DMS79 treated with DMSO at 0.1 percent for 48 hours (cell line): ENCODE measurements around the gene SNPH.

Source experiments
- DNase-seq: peaks from one replicate; lab custom pipeline; 2025; lab: John Stamatoyannopoulos, UW

SNPH gene

DNA sequence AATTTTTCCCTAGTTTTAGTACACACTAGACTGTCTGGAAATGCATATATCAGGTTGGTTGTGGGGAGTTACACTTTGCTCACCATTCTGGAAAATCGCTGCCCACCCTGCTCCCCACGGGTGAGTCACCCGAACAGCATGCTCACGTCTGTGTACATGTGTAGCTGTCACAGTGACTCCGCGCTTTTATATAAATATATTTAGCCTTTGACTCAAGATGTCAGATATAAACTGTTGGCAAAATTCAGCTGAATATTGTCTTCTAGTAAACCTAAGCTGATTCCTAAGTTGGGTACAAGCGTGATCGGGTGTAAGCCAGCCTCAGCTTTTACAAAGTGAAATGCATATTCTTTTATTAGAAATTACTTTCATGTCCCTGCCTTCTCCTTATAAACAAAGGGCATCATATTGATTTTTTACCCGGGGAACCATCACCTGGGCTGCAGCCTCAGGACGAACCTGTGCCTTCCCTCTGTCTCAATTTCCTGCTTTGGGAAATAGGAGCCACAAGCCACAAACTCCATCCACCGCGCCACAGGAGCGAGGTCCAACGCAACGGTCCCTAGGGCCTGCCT, 58.6 kb downstream of the SNPH start:
- DNase-seq: no peak

GRCh38 chr20:1325173-1326030, 59.3 kb downstream of the SNPH start:
- peak; percentile 88 for DNase-seq

- DNase-seq: no peak
Measured at GRCh38 chr20:1326031-1326930, 60.2 kb downstream of the SNPH start.

GRCh38 chr20:1327241-1327653, 61.2 kb downstream of the SNPH start:
- DNase-seq: no peak

GRCh38 chr20:1327827-1328679, 62.0 kb downstream of the SNPH start:
- DNase-seq: no peak

- peak; percentile 29 for DNase-seq
Measured at GRCh38 chr20:1328680-1329330, 62.7 kb downstream of the SNPH start, which contains the start of gene SDCBP2. Gene SDCBP2, minus strand, starts transcription at chr20:1329139. Its CDS starts 8,723 bp downstream, at chr20:1320416.

- DNase-seq: no peak
Measured at GRCh38 chr20:1330075-1330830, 64.2 kb downstream of the SNPH start.

GRCh38 chr20:1331101-1331500, 65.0 kb downstream of the SNPH start:
- DNase-seq: no peak

DNA sequence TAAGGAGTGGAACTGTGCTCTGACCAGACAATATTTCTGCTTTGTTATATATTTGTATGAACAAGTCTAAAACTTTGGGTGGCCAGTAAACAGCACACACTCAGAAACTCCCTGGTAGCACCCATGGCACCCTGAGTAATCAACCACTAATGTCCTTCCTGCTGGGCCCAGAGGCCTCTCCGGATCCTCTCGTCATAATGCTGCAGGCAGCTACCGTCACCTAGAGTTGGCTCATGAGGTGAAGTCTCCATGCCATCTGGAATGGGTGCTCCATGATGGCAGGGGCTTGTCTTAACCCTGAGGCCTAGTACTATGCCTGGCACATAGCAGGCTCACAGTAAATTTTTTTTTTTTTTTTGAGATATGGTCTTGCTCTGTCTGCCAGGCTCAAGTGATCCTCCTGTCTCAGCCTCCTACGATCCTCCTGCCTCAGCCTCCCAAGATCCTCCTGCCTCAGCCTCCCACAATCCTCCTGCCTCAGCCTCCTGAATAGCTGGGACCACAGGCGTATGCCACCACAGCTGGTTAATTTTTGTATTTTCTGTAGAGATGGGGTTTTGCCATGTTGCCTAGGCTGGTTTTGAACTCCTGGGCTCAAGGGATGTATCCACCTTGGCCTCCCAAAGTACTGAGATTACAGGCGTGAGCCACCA, 65.8 kb downstream of the SNPH start:
- no peak for DNase-seq

DNA sequence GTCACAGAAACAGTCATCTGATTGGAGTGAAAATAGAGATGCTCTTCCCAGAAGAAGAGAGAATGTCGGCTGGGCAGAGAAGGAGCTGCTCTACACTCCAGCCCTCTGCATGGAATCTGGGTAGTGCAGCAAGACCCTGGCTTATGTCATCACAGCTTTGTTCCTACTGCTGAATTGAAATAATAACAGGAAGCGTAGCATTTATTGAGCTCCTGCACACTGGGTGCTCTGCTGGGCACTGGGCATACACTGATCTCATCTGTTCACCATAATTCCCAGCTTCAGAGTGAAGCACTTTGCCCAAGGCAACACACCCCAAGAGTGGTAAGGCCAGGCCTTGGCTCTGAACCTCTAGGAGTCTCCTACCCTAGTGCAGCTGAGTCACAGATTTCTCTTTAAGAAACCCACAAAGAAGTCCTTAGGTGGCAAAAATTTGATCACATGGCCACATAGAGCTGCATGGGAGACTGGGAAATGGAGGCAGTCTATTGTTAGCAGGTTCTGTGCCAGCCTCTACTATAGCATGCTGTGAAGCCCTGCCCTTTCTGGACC, 66.7 kb downstream of the SNPH start:
- DNase-seq: no peak

- no peak for DNase-seq
Measured at GRCh38 chr20:1333462-1334369, 67.6 kb downstream of the SNPH start.

DNA sequence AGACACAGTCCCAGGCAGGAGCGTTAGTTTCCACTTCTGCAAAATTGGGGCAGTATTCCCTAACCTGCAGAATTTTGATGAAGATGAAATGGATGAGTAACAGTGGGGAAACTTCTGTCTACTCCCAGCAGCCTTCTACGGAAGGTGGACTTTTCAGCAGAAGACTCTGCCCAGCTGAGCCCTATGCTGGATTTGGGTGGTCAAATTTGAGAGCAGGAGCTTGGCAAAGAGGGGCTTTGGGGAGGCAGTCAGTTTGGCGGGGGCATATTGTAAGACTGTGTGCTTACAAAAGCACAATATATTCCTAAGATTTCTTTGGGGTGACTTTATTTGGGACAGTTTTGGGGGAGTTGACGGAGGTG, 68.3 kb downstream of the SNPH start:
- DNase-seq: no peak

DNA sequence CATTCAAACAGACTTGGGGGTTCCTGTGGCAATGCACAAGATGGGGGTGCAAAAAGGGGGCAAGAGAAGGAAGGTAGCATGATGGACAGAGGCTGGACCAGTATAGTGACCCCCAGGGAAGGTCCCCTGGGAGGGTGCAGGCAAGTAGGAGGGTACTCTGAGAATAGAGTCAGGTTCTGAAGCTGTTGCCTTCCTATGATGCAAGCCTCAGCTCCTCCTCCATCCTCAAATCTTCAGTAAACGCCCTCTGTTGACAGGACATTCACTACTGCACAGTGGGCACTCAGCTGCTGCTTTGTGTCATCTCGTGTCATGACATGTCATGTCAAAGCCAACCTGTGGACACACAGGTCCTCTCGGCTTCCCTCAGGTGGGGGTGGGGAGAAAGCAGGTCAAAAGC, 68.7 kb downstream of the SNPH start:
- no peak for DNase-seq

DNA sequence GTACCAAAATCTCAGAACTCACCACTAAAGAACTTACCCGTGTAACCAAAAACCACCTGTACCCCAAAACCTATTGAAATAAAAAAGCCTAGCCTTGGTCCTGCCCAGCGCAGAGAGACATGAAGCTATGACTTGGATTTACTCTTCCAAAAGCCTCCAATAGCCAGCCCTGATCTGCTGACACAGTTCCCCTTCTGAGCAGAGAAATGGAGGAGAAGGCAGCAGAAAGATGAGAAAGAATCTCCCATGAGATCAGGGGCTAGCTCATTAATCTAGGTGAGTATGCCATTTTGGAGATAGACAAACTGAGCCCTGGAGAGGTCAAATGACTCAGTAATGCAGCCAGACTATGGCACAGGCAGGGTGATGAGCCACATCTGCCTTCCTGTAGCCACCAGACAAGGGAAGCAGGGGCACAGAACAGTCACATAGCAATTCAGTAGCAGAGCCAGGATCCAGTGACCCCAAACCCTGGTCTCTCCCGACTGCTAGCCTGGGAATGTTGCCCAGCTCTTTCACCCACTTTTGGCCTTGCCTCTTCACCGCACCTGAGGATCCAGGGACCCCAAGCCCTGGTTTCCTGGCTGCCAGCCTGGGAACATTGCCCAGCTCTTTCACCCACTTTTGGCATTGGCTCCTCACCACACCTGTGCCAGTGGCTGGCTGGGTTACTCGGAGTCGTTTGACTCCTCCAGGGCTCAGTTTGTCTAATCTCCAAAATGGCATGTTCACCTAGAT, 70.0 kb downstream of the SNPH start:
- DNase-seq: no peak

DNA sequence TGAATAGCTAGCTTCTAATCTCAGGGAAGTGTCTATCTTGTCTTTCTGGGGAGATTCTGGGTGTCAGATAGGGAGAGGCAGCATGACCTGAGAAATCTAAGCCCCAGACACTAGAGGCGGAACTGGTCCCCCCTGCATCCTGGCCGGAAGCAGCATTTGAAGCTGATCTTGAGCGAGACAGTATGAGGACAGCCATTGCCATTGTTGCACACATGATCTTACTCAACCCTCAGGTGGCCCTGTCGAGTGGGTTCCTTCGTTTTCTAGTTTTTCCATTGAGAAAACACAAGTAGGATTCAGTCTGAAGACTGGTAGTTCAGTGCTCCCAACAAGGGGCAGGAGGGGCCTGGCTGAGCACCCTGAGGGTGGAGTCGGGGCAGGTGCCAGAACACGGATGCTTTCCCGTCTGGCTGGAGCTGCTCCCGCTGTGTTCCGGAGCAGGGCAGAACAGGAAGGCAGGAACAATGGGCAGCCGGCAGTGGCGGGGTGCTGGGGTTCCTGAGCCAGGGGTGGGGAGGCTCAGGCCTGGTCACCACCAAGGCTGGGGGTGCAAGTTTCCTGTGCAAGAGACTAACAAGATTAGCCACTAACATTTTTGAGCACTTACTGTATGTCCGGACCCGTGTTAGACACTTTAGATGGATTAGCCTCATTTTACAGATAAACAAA, 70.7 kb downstream of the SNPH start:
- no peak for DNase-seq

DNA sequence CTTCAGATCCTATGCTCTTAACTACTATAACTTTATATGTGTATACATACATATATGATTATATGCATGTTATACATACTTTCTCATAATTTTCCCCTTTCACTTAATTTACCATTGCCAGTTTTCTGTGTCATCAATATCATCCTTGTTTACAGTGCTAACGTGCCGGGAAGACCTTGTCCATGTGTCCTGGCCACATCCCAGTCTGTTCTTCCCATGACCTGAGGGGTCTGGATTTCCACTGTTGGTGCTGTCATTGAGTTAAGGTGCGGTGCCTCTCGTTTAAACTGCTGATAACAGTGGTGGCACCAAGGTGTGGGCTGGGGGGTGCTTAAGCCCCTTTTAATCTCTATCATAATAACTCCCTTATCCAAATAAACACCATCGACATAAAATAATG, 71.3 kb downstream of the SNPH start:
- DNase-seq: no peak

DNA sequence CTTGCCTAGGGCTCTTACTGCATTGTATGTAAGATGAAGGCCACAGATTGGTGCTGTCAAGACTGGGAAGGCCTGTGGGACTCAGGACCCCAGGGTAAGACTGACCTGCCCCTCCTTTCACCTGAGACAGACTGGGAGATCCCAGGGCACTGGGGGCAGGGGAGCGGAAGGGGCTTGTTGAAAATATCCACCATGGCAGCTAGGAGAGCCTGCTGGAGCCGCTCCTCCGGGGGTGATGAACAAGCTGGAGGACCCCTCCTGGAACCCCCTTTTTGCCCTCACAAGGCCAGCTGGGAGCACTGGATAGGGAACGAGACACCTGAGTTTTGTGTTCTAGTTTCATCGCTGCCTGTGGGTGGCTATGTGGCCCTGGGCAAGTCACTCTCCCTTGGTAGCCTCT, 72.0 kb downstream of the SNPH start:
- no peak for DNase-seq
